Chondrocyte (in vitro differentiated cells): ENCODE measurements around the gene B3GAT1. TPM values are rescaled to one million over a fixed set of nuclear protein-coding genes. Genes with fewer than 3 reads are reported as not detected.

Experiments used
- DNase-seq: peaks from one replicate; pipeline ENCODE4 v3.0.0; 2021; ENCODE audit warnings: mixed read lengths, low spot score
- H3K27ac Mint-ChIP-seq: one replicate; pipeline ENCODE4 v1.8.0; 2021; ENCODE audit warnings: mild to moderate bottlenecking, moderate library complexity, mixed read lengths; ENCODE audit not compliant: unreplicated experiment
- H3K27me3 Mint-ChIP-seq: 2 replicates; pipeline ENCODE4 v1.8.0; 2021; ENCODE audit warnings: low read depth, mixed read lengths
- H3K36me3 Mint-ChIP-seq: 2 replicates; pipeline ENCODE4 v1.8.0; 2021; ENCODE audit warnings: low read depth, mixed read lengths
- H3K4me1 Mint-ChIP-seq: 2 replicates; pipeline ENCODE4 v1.8.0; 2021; ENCODE audit warnings: low read depth, mild to moderate bottlenecking, mixed read lengths
- H3K4me3 Mint-ChIP-seq: one replicate; pipeline ENCODE4 v1.8.0; 2021; ENCODE audit warnings: mild to moderate bottlenecking, moderate library complexity, mixed read lengths; ENCODE audit not compliant: unreplicated experiment
- H3K9me3 Mint-ChIP-seq: 2 replicates; pipeline ENCODE4 v1.8.0; 2021; ENCODE audit warnings: low read depth, mixed read lengths
- total RNA-seq: library from RNA; stranded (reverse); gene quantifications from 3 replicates; pipeline ENCODE4 v1.2.1, GENCODE V29; 2021
- TF ChIP-seq, protein P1 (sequence below): fragments of 200-600 bp; sonication (generic); IDR thresholded peaks from 2 replicates; pipeline ENCODE4 v1.5.0; 2021; ENCODE audit warnings: antibody characterized with exemption, mild to moderate bottlenecking, moderate library complexity

B3GAT1 gene
- total RNA-seq, 1 donor from 2014 or later = 0.37 TPM

DNA sequence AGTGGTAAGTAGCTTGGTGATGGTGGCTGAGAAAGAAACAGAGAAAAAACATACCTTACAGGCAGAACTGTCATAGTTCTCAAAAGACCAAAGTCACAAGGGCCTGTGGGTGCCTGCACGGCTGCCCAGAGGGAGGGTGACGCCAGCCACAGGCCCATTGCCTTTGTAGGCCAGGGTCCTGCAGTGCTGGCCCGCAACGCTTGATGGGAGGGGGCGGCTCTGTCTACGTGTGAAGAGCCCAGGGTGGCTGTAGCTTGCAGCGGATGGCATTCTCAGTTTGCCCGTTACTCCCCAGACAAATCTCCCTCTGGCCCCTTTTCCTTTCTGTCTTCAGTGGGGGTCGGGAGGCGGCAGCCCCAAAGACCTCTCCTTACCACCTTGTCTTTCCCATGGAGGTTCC is 24.7 kb upstream of the B3GAT1 start:
- no peak for DNase-seq
- H3K4me1 Mint-ChIP-seq = no peaks in the 10 kb centered on the region
- H3K27ac Mint-ChIP-seq = no peak overlapping the region
- peaks cover 9% of the 10 kb centered on the region for H3K9me3 Mint-ChIP-seq
- peaks cover 2% of the 10 kb centered on the region for H3K27me3 Mint-ChIP-seq
- TF ChIP-seq, protein P1, sequence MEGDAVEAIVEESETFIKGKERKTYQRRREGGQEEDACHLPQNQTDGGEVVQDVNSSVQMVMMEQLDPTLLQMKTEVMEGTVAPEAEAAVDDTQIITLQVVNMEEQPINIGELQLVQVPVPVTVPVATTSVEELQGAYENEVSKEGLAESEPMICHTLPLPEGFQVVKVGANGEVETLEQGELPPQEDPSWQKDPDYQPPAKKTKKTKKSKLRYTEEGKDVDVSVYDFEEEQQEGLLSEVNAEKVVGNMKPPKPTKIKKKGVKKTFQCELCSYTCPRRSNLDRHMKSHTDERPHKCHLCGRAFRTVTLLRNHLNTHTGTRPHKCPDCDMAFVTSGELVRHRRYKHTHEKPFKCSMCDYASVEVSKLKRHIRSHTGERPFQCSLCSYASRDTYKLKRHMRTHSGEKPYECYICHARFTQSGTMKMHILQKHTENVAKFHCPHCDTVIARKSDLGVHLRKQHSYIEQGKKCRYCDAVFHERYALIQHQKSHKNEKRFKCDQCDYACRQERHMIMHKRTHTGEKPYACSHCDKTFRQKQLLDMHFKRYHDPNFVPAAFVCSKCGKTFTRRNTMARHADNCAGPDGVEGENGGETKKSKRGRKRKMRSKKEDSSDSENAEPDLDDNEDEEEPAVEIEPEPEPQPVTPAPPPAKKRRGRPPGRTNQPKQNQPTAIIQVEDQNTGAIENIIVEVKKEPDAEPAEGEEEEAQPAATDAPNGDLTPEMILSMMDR = no peak
- no peak overlapping the region for H3K4me3 Mint-ChIP-seq
- no peaks in the 10 kb centered on the region for H3K36me3 Mint-ChIP-seq

GRCh38 chr11:134433806-134434205 is 21.8 kb upstream of the B3GAT1 start:
- peaks cover 4% of the 10 kb centered on the region for H3K27me3 Mint-ChIP-seq
- TF ChIP-seq, protein P1 = no peak

DNA sequence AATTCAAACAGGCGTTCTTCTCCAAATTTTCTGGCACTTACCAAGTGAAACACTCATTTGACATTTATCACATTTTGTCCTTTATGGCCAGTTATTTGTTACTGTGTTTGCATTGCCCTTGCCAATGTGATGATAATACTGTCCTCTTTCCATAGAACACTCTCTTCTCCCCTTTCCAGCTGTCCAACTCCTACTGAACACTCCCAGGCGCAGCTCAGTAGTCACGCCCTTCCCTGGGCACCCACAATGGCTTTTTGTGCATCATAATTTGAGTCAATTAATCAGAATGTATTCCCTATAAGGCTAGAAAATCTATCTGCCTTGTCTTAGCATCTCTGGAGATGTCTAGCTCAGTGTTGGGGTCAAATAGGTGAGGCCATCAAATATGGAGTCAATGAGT is 21.2 kb upstream of the B3GAT1 start:
- Mint-ChIP-seq H3K27me3 (peaks cover 4% of the 10 kb centered on the region), H3K36me3 (no peaks in the 10 kb centered on the region), H3K9me3 (peaks cover 10% of the 10 kb centered on the region), H3K4me1 (no peaks in the 10 kb centered on the region), H3K27ac (no peak overlapping the region), H3K4me3 (no peak overlapping the region)
- no peak for DNase-seq
- TF ChIP-seq, protein P1 = no peak

More at GRCh38 chr11:134433806-134434205, 21.8 kb upstream of the B3GAT1 start:
- H3K4me3 Mint-ChIP-seq = no peak overlapping the region
- H3K4me1 Mint-ChIP-seq = no peaks in the 10 kb centered on the region
- no peaks in the 10 kb centered on the region for H3K36me3 Mint-ChIP-seq
- no peak overlapping the region for H3K27ac Mint-ChIP-seq
- peaks cover 10% of the 10 kb centered on the region for H3K9me3 Mint-ChIP-seq
- no peak for DNase-seq

DNA sequence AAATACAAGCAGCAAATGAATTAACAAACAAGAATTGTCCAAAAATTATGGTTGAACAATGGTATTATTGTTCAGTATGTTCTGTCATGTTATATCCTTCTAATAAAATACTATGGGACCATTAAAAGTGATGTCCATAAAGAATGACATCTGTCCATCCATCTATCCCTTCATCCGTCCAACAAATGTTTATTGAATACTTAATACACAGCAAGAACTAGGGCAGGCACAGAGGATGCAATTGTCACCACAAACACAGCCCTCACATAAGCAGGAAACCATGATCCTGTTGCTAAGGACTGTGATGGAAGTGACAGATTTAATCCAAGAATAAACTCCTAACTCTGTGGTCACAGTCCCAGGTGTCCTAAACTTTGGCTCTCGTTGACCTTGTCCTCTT is 20.7 kb upstream of the B3GAT1 start:
- H3K9me3 Mint-ChIP-seq = peaks cover 10% of the 10 kb centered on the region
- TF ChIP-seq, protein P1 = no peak
- H3K4me3 Mint-ChIP-seq = no peak overlapping the region
- H3K27me3 Mint-ChIP-seq = peaks cover 4% of the 10 kb centered on the region
- no peak overlapping the region for H3K27ac Mint-ChIP-seq
- H3K36me3 Mint-ChIP-seq = no peaks in the 10 kb centered on the region
- DNase-seq = no peak
- no peaks in the 10 kb centered on the region for H3K4me1 Mint-ChIP-seq

DNA sequence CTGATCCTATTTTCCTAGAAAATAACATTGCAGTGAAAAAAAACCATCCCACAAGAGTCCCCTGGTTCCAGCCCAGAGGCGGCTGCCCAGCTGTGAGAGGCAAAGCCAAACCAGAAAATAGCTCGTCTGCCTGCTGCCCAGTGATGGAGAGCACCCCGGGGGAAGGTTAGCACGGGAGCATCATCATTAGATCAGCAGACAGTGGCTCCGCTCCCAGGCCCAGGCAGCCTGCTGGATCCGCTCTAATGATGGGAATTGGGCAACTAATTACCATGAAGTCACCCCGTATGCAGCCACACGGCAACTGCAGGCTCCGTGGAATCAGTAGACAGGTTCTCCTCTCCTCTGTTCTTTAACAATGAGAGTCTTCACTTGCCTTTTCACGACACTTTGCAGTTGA is 17.1 kb upstream of the B3GAT1 start:
- Mint-ChIP-seq H3K27ac (no peak overlapping the region), H3K9me3 (peaks cover 10% of the 10 kb centered on the region), H3K4me3 (no peak overlapping the region), H3K36me3 (no peaks in the 10 kb centered on the region), H3K27me3 (peaks cover 24% of the 10 kb centered on the region), H3K4me1 (no peaks in the 10 kb centered on the region)
- no peak for DNase-seq
- TF ChIP-seq, protein P1 = no peak
